HG03095 (cell line): Measurements from ENCODE around the gene SOCS3.

Experiments
- ATAC-seq: cut with Tn5 transposase; IDR thresholded peaks from one replicate; pipeline ENCODE4 v1.9.1; 2021; ENCODE audit warnings: moderate library complexity; ENCODE audit not compliant: unreplicated experiment

The SOCS3 gene

DNA sequence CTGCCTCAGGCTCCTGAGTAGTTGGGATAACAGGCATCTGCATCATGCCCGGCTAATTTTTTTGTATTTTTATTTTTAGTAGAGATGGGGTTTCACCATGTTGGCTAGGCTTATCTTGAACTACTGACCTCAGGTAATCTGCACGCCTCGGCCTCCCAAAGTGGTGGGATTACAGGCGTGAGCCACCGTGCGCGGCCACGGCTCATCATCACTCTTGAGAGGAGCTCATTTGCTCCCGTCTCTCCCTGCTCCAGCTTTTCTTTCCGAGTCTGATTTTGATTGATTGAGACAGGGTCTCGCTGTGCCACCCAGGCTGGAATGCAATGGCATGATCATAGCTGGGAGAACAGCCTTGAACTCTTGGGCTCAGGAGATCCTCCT lies 31.2 kb upstream of the SOCS3 start:
- no peak for ATAC-seq

DNA sequence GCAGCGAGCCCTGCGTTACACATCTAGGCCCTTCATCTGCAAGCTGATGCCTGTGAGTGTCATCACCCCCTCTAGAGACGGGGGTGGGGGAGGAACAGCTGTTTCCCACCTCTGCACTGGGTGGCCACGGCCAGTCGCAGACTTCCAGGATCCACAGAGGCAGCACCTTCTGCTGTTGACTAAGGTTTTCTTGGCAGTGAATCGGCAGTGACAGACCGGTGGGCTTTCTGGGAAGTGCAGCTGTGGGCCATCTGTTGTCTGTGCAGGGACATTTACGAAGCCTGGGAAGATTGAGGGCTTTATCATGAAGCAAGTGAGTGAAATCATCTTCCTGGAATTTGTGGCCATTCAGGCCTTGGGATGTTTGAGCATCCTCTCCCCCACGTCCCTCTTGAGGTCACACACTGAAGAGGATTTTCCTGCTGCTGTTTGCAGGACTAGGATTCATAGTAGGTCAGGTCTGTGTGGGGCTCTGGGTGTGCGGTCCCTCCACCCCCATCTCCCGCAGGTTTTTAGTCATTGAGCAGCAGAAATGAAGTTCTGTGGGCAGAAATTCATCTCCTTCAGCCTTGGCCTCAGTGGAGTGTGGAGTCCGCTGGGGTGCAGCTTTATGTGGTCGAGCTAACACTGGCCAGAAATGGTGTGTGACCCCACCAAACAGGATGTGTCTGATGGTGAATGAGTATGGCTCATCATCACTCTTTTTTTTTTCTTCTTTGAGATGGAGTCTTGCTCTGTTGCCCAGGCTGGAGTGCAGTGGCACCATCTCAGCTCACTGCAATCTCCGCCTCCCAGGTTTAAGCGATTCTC lies 30.6 kb upstream of the SOCS3 start:
- ATAC-seq = no peak

DNA sequence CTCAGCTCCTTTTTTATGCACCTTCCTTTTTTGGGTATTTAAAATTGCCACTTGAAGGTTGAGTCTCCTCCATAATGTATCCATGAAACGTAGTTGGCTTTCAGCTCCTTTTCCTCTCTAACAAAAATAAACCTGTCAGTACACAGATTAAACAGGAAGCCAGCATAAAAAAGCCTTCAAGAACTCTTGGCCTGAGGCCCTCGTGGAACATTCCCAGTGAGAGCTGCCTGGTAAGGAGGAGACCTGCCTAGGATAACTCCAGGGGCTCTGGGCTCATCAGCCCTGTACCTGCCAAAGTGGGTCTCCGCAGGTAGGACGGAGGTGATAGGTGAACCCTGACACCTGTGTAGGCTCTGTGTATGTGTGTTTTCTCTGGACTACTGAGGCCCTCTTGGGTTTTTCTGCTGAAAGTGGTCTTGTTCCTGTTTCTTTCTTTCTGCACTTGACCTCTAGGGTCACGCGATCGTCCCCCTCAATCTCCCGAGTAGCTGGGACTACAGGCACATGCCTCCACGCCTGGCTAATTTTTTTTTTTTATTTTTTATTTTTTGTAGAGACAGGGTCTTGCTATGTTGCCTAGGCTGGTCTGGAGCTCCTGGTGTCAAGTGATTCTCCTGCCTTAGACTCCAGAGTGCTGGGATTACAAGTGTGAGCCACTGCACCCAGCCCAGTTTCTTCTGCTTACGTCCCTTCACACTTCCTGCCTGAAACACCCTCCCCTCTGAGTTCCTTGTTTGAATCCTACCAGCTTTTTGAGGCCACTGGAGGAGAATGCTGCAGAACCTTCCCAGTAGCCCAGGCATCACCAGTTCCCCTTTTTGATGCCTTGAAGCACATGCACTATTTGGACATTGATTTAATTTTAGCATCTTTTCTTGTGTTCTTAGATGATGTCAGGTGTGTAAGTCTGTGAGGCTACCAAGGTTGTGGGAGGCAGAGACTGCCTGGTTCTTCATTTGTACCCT lies 28.4 kb upstream of the SOCS3 start:
- no peak for ATAC-seq

DNA sequence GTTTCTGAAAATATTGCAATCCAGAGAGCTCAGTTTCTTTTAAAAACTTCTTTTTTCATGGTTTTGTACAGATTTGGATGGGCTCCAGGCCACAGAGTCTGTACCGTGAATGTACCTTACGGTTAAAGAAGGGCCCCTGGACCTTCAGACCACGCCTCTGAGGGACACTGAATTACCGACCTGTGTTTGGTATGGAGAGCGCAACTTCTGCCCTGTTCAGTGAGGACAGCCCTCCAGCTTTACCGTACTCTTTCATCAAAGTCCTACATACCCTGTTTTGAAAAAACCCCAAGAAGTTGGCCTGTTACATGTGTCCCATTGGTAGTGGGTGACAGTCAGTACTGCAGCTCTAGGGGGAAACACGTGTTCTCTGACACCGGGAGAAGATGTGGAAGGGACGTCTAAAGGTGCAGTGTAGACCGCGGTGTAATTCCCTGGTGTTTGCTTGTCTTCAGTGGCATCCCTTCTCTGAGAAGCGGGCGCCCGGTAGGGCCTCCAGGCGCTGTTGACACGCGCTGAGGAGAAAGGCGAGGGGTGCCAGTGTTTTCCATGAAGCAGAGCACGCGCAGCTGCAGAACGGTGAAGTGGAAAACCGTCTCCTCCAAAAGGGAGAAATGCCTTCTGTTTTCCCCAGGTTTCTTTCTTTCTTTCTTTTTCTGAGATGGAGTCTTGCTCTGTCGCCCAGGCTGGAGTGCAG lies 24.8 kb upstream of the SOCS3 start:
- no peak for ATAC-seq

DNA sequence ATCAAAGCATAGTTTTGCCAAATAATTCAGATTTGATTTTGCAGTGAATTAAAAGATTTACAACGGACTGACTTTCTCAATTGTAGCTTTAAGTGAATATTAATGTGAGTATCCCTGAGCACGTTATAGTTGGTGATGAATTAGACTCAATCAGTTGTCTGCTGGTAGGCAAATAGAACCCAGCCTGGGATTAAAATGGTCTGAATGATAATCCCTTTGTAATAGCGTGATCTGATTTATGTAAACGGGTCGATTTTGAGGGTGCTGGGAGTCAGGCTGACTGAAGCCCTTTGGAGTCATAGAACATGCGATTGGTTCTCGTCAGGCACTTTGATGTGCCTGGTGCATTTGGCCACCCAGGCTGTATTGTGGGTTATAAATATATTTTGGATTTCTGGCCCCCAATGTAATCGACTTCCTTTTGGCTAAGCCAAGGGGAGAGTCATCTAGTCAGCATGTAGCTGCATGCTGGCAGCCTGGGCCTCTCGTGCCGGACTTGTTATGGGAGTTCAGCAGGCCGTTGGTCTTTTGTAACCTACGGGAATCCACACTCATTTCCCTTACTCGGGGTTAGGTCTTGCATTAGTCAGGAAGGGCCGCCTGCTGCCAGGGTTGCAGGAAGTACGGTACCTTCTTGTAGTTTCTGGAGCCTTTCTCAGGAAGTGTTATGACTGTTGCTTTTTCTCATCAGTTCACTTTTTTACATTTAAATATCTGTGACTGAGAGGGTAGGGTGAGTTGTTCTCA lies 24.0 kb upstream of the SOCS3 start:
- peak; percentile 43 for ATAC-seq

DNA sequence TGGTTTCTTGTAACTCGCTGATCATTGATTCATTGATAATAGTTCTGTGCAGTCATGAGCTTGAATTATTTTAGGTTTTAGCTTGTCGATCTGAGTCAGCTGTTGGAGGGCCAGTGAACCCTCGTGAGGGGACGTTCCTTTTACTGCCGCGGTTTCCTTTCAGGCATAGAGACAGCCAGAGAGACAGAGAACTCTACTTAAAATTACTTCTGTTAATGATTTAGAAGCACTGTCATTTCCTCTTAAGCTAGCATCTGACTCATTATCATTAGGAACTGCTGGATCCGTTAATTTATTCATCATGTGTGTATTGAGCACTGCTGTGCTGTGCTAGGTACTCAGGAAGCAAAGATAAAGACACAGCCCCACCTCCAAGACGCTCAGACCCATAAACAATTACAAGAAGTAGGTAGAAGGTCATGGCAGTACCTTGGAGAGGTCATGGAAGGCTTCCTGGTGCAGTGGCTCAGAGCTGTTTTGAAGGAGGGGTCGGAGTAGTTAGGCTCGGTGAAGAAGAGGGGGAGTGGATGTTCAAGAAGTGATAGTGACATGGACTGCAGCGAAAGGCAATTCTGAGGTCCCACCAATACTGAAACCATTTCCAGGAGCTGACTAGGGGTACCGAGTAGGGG lies 21.8 kb upstream of the SOCS3 start:
- no peak for ATAC-seq

DNA sequence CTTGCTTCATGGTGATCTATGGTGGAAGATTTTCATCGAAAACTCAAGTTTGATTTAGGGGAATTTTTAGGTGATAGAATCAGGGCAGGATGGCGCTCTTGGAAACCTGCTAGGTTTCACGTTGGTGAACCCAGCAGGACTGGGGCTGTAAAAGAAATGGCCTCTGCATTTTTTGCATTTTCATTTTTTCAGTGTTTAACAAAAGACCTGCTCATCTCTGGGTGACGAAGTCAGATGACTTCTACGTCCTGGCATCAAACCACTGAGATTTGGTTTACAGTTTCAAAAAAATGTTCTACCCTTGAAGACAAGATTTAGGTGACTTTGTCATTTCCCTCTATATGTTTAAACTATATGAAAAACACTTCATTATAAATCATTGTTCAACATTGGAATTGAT lies 20.5 kb upstream of the SOCS3 start:
- no peak for ATAC-seq

DNA sequence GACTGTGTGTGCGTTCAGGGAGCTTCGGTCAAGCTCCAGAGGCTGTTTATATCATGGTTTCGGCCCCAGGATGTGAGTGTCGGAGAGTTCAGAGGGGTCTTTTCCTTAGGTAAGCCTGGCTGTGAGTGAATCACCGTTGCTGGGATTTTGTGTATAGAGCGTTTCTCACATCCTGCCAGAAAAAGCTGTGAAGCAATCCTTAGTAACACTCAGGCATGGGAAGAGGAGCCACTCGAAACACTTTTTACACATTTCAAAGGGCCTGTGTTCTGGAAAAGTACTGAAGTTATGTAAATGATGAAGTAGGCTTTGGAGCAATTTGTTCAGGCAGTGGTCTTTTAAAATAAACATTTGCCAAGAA lies 19.2 kb upstream of the SOCS3 start:
- ATAC-seq = no peak

DNA sequence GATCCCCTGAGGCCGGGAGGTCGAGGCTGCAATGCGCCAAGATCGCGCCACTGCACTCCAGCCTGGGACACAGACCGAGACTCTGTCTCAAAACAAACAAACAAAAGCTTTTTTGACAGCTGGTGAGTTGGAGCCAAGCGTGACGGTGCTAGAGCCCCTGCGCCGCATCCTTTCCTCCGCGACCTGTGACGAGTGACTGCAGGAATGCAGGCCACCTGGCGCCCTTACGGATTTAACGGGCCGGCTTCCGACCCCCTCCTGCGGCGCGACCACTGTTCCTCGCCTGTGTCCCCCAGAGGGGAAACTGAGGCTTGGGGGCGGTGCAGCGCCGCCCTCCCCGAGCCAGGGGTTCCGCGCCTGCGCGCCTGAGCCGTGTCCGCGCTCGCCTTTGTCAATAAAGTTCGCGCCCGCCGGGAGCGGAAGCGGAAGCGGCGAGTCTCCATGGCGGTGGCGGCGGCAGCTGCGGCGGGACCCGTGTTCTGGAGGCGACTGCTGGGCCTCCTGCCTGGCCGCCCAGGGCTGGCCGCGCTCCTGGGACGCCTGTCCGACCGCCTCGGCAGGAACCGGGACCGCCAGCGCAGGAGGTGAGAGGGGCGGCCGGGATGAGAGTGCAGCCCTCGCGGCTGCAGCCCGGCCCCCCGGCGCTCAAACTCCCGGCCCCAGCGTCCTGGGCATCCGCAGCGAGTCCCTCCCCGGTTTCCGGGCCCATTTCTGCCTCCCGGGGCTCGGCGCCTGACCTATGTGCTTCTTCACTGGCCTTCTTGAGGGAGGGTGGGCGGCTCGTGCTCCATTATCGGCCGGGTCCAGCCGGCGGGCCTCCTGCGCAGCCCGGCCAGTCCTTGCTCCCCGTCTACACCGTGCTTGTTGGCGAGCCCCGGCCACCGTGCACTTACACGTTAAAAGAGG lies 18.6 kb upstream of the SOCS3 start, which contains the start of gene PGS1:
TSS of gene PGS1 (plus strand) at position 425 of the 906 bp plus-strand sequence. CDS start at position 442, 17 bp downstream.
- ATAC-seq = peak; percentile 45

DNA sequence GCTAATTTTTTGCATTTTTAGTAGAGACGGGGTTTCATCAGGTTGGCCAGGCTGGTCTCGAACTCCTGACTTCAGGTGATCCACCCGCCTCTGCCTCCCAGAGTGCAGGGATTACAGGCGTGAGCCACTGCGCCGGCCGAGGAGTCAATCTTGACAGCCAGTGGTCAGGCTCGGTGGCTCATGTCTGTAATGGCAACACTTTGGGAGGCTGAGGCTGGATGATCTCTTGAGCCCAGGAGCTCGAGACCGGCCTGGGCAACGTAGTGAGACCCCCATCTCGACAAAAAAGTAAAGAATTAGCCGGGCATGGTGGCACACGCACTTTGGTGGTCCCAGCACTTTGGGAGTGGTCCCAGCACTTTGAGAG lies 18.0 kb upstream of the SOCS3 start:
- no peak for ATAC-seq

DNA sequence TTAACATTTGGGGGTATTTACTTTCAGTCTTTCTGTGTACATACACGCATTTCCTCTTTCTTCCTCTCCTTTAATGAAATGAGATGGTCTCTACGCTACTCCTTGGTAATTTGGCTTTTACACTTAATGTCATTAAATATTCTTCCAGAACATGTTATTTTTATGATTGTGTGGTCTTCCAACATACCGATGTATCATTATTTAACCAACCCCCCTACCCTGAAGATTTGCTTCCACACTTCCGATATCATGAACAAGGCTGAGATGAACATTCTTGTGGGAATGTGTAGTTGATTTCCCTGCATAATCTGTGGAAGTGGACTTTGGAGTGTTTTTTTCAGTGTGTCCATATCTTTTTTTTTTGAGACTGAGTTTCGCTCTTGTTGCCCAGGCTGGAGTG lies 16.3 kb upstream of the SOCS3 start:
- ATAC-seq = no peak

DNA sequence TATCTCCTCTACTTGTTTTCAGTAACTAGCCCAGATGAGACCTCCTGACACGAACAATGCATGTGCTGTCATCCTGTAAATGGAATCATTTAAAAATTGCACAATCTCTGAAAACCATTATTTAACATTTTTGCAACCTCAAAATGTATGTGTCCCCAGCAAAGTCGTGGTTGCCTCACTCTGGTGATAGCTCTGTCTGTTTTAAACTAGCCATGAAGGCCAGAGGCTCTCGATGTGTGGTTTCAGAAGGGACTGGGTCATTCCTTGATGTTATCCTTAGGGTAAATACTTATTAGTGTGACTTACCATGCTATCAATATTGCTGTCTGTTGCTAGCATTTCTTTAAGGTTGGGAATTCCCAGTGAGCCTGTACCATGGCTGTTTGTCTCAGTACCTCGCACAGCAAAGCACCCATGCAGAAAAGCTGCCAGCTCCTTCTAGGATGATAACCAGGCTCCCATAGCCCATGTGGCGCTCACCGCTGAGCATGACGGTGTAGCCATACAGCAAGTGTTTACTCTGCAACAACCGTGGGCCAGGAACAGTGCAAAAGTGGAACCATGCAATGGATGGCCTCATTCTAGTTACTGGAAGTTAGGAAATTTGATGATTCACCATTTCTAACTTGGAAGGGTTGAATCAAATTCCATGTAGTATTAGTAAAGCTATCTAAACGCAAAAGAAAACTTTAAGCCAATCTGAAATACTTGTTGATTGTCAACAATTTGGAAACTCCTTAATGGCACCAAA lies 15.7 kb upstream of the SOCS3 start:
- ATAC-seq = no peak

DNA sequence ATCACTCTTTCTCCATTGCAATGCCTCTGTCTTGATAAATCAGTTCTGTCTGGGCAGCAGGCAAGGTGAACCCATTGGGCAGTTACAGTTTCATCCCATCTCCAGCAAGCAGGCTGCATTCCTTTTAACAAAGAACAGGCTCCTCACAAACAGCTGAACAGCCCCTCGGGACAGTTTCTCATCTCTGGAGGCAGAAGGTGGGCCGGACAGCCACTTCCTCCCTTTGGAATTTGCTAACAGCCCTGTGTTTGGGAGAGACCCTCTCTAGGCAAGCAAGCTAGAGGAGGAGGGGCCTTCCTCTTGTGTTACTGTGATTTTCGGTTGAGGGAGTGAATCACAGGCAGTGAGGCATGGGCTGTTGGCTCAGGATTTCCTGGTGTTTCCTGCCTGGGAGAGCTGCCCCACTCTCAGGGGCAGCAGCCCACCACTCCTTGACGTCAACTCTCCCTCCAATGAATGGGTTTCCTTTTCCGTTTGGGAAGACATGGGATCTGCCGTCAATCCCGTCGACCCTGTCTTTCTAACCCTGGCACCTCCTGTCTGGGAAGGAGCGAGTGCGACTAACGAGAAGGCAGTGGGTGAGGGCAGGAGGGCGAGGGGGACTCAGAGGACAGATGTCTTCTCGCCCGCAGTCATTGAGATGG lies 14.9 kb upstream of the SOCS3 start:
- ATAC-seq = no peak

DNA sequence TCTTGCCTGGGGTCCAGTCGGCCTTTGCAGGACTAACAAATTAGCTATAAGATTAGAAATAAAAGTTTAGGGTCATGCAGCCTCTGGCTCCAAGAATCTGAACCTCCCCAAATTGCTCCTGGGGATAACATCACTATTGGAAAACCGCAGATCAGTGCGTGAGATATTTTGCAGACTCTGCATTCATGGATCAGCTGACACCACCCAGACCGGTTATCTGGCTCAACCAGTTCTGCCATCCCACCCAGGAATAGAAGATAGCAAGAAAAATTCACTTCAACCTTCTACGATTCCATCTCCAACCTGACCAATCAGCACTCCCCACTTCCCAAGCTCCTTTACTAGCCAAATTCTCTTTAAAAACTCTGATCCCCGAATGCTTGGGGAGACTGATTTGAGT lies 14.3 kb upstream of the SOCS3 start:
- ATAC-seq = no peak

DNA sequence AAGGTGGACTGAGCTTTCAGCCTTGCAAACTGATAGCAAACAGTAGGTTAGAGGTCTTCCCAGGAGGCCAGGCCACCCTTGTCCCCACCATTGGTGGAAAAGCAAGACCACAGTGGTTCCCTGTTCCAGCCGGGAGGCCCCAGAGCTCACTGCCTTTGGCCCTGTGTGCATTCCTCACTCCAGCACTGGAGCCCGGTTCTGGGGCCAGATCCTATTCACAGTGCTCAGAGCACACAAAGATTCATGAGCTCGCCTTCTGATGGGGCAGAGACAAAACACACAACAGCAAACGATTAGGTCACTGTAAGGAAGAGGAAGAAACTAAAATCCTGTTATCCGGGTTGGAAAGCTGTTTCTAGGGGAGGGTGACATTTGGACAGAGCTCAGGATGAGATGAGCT lies 13.0 kb upstream of the SOCS3 start:
- ATAC-seq = no peak

DNA sequence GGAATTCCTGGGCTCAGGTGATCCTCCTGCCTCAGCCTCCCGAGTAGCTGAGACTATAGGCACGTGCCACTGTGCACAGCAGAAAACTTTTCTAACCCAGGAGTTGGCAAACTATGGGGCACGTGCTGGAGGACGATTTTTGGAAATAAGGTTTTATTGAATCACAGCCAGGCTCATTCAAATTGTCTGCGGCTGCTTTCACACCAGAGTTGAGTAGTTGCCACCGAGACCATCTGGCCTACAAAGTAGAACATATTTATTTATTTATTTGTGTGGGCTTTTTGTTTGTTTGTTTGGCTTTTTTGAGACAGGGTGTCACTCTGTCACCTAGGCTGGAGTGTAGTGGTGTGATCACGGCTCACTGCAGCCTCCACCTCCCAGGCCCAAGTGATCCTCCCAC lies 11.2 kb upstream of the SOCS3 start:
- ATAC-seq = no peak

DNA sequence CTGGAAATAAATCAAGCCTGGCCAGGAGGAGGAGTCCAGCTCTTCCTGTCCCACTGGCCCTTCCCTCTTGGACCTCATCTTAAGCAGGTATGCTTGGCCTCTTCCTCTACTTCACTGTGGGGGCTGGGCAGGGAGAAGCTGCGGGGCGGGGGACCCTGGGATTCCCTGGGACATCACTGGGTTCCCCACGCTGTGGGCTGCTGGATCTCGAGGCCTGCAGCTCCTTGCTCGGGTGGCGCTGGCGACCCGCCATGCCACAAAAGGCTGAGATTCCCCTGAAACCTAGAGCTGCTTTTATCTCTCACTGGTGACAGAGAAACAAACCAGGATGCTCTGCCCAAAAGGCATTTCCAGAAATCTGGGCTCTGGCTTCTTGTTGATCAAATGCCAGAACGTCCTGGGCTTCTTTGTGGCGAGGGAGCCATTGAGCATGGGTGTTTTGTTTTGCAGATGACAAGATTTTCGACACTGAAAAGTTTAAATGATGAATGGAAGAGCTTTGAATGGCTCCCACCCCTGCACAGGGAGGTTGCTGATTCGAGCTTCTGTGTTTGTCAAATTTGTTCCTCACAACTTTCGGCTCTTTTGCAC lies 10.0 kb upstream of the SOCS3 start:
- no peak for ATAC-seq
